ENCODE results near the gene ZNF662.

GRCh38 chr3:42871592-42872196 lies 34.2 kb upstream of the ZNF662 start:
- TF ChIP-seq, protein P1, sequence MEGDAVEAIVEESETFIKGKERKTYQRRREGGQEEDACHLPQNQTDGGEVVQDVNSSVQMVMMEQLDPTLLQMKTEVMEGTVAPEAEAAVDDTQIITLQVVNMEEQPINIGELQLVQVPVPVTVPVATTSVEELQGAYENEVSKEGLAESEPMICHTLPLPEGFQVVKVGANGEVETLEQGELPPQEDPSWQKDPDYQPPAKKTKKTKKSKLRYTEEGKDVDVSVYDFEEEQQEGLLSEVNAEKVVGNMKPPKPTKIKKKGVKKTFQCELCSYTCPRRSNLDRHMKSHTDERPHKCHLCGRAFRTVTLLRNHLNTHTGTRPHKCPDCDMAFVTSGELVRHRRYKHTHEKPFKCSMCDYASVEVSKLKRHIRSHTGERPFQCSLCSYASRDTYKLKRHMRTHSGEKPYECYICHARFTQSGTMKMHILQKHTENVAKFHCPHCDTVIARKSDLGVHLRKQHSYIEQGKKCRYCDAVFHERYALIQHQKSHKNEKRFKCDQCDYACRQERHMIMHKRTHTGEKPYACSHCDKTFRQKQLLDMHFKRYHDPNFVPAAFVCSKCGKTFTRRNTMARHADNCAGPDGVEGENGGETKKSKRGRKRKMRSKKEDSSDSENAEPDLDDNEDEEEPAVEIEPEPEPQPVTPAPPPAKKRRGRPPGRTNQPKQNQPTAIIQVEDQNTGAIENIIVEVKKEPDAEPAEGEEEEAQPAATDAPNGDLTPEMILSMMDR (conservative IDR thresholded peaks at IDR 0.05; ENCODE audit: low read length), result no peak
- TF ChIP-seq EZH2phosphoT487 (IDR thresholded peaks at IDR 0.05; ENCODE audit: borderline replicate concordance, low read depth, low read length), result no peak

Data from OCI-LY7 (cell line).